GM18861 (cell line): ENCODE results near the gene BNIPL.

Experiments used
- ATAC-seq: cut with Tn5 transposase; IDR thresholded peaks from one replicate; pipeline ENCODE4 v1.9.1; 2021; ENCODE audit not compliant: unreplicated experiment

The BNIPL gene

DNA sequence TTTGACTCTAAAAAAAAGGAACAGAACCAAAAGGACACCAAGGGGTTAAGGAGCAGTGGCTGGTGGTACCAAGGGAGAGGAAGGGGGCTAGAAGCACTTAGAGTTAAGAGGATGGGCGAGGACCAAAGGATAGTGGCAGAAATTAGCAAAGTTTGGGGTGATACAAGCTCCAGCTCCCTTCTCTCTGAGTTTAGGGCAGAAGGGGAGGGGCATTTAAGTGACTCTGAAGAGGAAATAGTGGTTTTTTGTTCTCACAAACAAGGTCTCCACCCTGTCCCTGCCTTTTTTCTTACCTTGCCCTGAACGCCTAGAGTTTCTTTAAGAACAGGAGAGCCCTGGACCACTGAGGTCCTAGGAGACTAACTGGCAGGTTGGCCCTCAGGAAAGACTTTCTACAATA lies 19.8 kb downstream of the BNIPL start:
- no peak for ATAC-seq

GRCh38 chr1:151058692-151059091 lies 22.3 kb downstream of the BNIPL start:
- no peak for ATAC-seq

DNA sequence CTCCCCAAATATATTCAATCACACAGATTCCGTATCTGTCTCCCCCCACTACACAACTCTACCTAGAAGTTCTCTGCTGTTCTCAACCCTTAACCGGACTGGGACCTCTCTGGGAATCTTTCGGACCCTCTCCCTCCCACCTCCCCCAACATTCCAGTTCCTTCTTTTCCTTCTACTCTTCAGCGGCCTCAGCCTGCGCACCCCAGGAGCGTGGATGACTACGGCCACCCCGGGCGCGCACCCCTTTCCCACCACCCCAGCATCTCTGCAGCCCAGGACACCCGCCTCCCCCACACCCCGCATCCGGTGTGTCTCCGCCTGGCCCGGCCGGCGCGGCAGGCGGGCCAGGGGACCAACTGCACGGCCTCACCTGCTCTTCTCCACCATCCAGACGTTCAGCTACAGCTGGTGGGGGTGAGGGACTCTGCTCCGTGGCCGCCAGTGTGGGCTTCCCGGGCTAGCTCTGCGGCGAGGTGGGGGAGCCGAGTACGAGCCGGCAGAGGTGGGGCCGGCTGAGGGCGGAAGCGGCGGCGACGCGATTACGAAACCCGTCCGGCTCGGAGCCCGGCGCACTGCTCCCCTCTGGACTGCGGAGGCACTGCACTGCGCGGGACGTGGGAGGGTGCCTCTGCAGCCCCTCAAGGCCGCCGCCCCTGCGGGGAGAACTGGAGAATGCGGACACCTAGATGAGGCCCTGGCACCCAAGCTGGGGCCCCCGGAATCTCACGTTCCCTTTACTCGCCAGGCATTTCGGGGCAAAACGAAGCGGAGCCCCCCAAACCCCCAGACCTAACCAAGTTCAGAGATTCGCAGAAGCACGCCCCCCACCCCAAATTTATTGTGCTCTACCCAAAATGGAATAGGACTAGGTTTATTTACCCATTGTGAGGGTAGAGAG lies 23.0 kb downstream of the BNIPL start, which contains the start of gene CDC42SE1:
TSS of gene CDC42SE1 (minus strand) at position 514 of the 898 bp plus-strand sequence. CDS start 3,892 bp downstream, outside the sequence.
- peak; percentile 59 for ATAC-seq

GRCh38 chr1:151060007-151060656 lies 23.7 kb downstream of the BNIPL start, which contains the start of gene MLLT11:
TSS of gene MLLT11 (plus strand) at chr1:151060397. CDS start at chr1:151067225, 6,828 bp downstream.
- ATAC-seq, result no peak

GRCh38 chr1:151060657-151061421 lies 24.5 kb downstream of the BNIPL start:
- ATAC-seq, result no peak

- ATAC-seq, result no peak
Measured at GRCh38 chr1:151061704-151062103, 25.3 kb downstream of the BNIPL start.

- ATAC-seq, result no peak
Measured at GRCh38 chr1:151062741-151063371, 26.5 kb downstream of the BNIPL start.

DNA sequence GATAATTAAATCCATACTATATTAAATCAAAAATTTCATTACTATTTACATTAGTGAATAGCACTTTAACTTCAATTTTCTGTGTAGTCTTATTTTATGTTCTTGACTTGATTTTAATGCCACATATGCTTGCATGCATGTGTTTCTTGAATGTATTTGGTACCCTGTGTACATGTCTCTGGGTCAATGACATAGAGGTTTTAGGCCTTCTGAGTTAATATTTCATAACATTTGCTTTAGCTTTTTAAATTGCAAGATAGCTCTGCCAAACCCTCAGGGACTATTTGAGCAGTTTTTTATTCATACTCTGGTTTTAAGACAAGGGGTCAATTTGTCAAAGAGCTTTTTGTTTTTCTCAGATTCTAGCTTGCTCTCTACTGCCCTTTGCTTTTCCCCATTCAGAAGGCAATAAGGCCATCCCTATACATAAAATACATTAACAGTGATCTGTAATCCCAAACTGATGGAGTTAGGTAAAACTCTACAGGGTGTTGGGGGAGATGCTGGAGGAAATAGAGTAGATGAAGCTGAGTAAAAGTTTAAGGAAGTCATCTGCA lies 28.8 kb downstream of the BNIPL start:
- no peak for ATAC-seq

DNA sequence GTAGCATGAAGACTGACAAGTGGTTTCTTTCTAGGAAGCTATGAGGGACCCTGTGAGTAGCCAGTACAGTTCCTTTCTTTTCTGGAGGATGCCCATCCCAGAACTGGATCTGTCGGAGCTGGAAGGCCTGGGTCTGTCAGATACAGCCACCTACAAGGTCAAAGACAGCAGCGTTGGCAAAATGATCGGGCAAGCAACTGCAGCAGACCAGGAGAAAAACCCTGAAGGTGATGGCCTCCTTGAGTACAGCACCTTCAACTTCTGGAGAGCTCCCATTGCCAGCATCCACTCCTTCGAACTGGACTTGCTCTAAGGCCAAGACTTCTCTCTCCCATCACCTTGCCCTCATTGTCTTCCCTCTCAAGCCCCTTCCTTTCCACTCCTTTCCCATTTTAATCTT lies 30.8 kb downstream of the BNIPL start:
- ATAC-seq, result no peak

DNA sequence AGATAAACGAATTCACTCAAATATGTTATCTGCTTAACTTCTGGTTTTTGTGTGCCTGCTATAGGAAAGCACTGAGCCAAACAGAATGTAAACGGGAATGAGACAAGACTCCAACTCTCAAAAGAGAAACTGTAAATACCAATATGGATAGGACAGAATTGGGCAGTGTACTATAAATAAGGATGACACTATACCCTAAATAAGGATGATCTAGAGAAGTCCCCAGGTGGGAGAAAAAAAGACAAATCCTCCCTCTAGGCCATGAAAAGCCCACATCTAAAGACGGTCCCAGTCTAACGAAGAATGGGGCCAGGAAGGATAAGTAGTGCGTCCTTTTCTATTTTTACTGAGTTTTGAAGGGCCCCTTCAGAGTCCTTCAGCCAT lies 32.7 kb downstream of the BNIPL start:
- no peak for ATAC-seq

GRCh38 chr1:151070474-151071276 lies 34.3 kb downstream of the BNIPL start, which contains the start of gene GABPB2:
TSS of gene GABPB2 (plus strand) at chr1:151070761. CDS start at chr1:151088190, 17,429 bp downstream.
- peak; percentile 51 for ATAC-seq

DNA sequence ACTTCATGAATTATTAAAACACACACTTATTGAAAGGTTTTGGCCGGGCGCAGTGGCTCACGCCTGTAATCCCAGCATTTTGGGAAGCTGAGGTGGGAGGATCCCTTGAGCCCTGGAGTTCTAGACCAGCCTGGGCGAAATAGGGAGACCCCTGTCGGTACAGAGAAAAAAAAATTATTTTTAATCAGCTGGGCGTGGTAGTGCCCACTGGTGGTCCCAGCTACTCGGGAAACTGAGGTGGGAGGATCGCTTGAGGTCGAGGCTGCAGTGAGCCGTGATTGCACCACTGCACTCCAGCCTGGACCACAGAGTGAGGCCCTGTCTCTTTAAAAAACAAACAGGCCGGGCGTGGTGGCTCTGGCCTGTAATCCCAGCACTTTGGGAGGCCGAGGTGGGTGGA lies 35.8 kb downstream of the BNIPL start:
- no peak for ATAC-seq

DNA sequence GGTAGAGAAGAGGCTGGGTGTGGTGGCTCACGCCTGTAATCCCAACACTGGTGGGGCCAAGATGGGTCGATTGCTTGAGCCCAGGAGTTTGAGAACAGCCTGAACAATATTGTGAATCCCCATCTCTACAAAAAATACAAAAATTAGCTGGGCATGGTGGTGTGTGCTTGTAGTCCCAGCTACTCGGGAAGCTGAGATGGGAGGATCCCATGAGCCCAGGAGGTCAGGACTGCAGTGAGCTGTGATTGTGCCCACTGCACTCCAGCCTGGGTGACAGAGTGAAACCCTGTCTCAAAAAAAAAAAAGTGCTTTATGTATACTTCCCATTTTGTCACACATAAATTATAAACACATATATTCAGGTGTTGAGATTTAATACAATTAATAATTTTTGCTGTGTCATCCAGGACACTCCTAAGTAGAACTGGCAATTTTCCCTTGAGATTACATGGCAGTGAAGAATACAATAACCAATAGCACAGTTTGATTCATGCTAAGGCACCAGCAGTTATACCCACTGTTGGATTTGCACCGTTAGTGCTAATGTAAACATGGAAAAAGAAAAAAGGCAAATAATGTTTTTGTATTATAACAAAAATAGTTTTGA lies 49.7 kb downstream of the BNIPL start:
- ATAC-seq, result no peak
